Gastroesophageal sphincter (tissue), 4 donors: ENCODE data around the gene RDH12. TPM values are rescaled to one million over a fixed set of nuclear protein-coding genes. Genes with fewer than 3 reads are reported as not detected.
A peak's percentile ranks its signal among the peaks of the same experiment; 100 is the strongest.

Source experiments
- ATAC-seq: fragments of 150-250 bp; one replicate; pipeline ENCODE4 v1.9.1; 2016; ENCODE audit warnings: mild to moderate bottlenecking, moderate library complexity
- H3K27ac ChIP-seq, 4 donors: fragments of 200-600 bp; sonication (generic) in 3 of 4; 1 replicate in 3 of 4; 2 replicates in 1 of 4; pipeline ENCODE4 v1.5.1; 2016 to 2019
- H3K27me3 ChIP-seq: fragments of 200-600 bp; sonication (generic); one replicate; pipeline ENCODE4 v1.5.1; 2019
- H3K36me3 ChIP-seq, 2 donors: fragments of 200-600 bp; sonication (generic); one replicate each; pipeline ENCODE4 v1.5.1; 2019; ENCODE audit warnings: control low read depth in 1 of 2
- H3K4me1 ChIP-seq, 3 donors: fragments of 200-600 bp; sonication (generic); 1 replicate in 2 of 3; 2 replicates in 1 of 3; pipeline ENCODE4 v1.5.1; 2016 to 2019; ENCODE audit warnings: control low read depth in 2 of 3
- H3K4me3 ChIP-seq, 2 donors: fragments of 200-600 bp; sonication (generic); one replicate each; pipeline ENCODE4 v1.5.1; 2019; ENCODE audit warnings: mild to moderate bottlenecking in 1 of 2, moderate library complexity in 1 of 2
- H3K9me3 ChIP-seq, 3 donors: fragments of 200-600 bp; sonication (generic); one replicate each; pipeline ENCODE4 v1.5.1; 2017 to 2019; ENCODE audit warnings: control low read depth in 2 of 3
- EP300 ChIP-seq: sonication (generic); formaldehyde crosslinking; IDR thresholded peaks from one replicate; pipeline ENCODE4 v1.6.1; 2017; ENCODE audit warnings: antibody characterized with exemption, mild to moderate bottlenecking
- POLR2A ChIP-seq, 2 donors: fragments of 450-650 bp; IDR thresholded peaks; one replicate each; pipeline ENCODE4 v1.6.1; 2017; ENCODE audit warnings: antibody characterized with exemption in 2 of 2, mild to moderate bottlenecking in 2 of 2, moderate library complexity in 1 of 2
- POLR2AphosphoS5 ChIP-seq: sonication (generic); formaldehyde crosslinking; IDR thresholded peaks from one replicate; pipeline ENCODE4 v1.6.1; 2017; ENCODE audit warnings: antibody characterized with exemption
- WGBS, 2 donors: methylation state at CpG; one replicate each; pipeline ENCODE4 v1.1.5; 2018; ENCODE audit warnings: low coverage in 1 of 2; 5-methylcytosine and 5-hydroxymethylcytosine counted together
- total RNA-seq, 4 donors: library from RNA; depleted of rRNA; stranded (reverse); fragments of >200 nt; gene quantifications; one replicate each; pipeline ENCODE4 v1.1.0, GENCODE V29; 2016
- TF ChIP-seq, protein P1 (sequence below), 4 experiments: fragments of 200-600 bp in 2 of 4; fragments of 450-650 bp in 2 of 4; sonication (generic) in 1 of 4; IDR thresholded peaks; one replicate each; pipeline ENCODE4 v1.5.1; 2017 to 2019; ENCODE audit warnings: antibody characterized with exemption in 4 of 4, mild to moderate bottlenecking in 2 of 4, moderate library complexity in 2 of 4

RDH12 gene
- total RNA-seq, 4 donors from 2014 or later: 0.20 TPM; not detected in 3

DNA sequence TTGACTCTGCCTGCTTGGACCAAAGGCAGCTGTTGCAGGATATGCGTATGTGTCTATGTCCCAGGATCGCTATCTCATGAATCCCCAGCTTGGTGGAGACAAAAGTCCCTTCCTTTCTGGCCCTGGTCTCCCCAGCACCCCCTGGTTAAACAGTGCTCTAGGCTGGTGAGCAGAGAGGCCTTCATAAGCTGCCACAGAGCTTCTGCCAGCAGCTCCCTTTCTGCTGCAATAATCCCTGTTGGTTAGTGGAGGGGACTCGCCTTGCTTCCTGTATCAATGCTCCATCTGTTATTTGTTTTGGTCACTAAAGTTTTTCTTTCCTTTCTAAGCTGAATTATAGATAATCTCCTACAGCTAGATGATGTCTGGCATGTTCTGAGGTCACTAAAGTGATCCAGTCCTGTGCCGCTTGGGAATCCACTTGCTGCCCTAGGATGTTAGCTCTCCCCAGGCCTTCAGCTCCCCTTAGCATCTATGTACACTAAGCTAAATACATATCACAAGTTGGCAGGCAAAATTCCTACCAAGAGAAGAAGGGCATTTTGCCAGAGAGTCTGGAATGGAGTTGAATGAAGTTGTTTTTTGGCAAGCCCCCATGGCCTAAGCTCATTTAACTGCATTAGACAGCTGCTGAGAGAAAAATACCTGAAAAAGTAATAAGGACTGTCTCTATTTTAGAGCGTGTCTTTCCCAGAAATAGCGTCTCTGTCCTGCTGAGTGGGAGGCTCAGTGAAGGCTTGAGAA is 47.8 kb downstream of the RDH12 start:
- TF ChIP-seq POLR2AphosphoS5 (no peak), POLR2A (IDR thresholded peaks at IDR 0.05) (no peak)
- Histone ChIP-seq H3K27me3 (no peaks in the 10 kb centered on the region), H3K4me1 (peaks cover 0 to 12% (median 0%) of the 10 kb centered on the region in 3 donors), H3K9me3 (no peaks in the 10 kb centered on the region), H3K36me3 (peaks cover 0 to 87% of the 10 kb centered on the region in 2 donors), H3K4me3 (no peak overlapping the region), H3K27ac (peak overlapping the region in 2 of 4 donors; percentile 2 to 41)
- 62 to 77% methylated on average over 4 to 6 of the region's 6 CpGs for WGBS, 2 donors
- ATAC-seq: no peak

- 53 to 57% methylated on average over 1 of the region's 1 CpG for WGBS, 2 donors
- Histone ChIP-seq H3K4me3 (no peak overlapping the region), H3K27me3 (no peaks in the 10 kb centered on the region), H3K9me3 (no peaks in the 10 kb centered on the region), H3K4me1 (no peaks in the 10 kb centered on the region), H3K27ac (no peak overlapping the region), H3K36me3 (peaks cover 0 to 90% of the 10 kb centered on the region in 2 donors)
- TF ChIP-seq EP300: no peak
- TF ChIP-seq, protein P1, sequence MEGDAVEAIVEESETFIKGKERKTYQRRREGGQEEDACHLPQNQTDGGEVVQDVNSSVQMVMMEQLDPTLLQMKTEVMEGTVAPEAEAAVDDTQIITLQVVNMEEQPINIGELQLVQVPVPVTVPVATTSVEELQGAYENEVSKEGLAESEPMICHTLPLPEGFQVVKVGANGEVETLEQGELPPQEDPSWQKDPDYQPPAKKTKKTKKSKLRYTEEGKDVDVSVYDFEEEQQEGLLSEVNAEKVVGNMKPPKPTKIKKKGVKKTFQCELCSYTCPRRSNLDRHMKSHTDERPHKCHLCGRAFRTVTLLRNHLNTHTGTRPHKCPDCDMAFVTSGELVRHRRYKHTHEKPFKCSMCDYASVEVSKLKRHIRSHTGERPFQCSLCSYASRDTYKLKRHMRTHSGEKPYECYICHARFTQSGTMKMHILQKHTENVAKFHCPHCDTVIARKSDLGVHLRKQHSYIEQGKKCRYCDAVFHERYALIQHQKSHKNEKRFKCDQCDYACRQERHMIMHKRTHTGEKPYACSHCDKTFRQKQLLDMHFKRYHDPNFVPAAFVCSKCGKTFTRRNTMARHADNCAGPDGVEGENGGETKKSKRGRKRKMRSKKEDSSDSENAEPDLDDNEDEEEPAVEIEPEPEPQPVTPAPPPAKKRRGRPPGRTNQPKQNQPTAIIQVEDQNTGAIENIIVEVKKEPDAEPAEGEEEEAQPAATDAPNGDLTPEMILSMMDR (IDR thresholded peaks at IDR 0.05): no peak
- no peak for TF ChIP-seq POLR2AphosphoS5
- no peak for TF ChIP-seq POLR2A (IDR thresholded peaks at IDR 0.05)
- no peak for ATAC-seq
Observed at GRCh38 chr14:67756496-67756895, 54.8 kb downstream of the RDH12 start.

DNA sequence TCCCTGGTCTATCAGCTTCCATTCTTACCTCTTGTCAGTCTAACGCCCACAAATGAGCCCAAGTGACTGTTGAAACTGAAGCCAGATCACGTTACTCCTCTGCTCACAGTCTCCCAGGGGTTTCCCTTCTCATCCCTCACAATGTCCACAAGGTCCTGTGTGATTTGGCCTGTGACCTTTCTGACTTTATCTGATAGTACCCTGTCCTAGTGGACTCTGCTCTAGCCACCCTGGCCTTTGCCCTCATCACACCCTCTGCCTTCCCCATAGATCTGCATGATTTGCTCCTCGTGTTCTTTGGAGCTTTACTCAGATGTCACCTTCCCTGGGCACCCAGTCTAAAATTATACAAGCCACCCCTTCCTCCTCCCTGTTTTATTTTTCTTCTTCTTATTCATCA is 55.5 kb downstream of the RDH12 start:
- Histone ChIP-seq H3K4me3 (no peak overlapping the region), H3K4me1 (no peaks in the 10 kb centered on the region), H3K27me3 (no peaks in the 10 kb centered on the region), H3K27ac (no peak overlapping the region), H3K9me3 (no peaks in the 10 kb centered on the region), H3K36me3 (peaks cover 0 to 90% of the 10 kb centered on the region in 2 donors)
- no peak for TF ChIP-seq POLR2AphosphoS5
- TF ChIP-seq EP300: no peak
- no peak for TF ChIP-seq POLR2A (IDR thresholded peaks at IDR 0.05)
- TF ChIP-seq, protein P1 (IDR thresholded peaks at IDR 0.05): no peak
- ATAC-seq: no peak
- 90% methylated on average over 3 of the region's 3 CpGs for WGBS, 2 donors

GRCh38 chr14:67759916-67760315 is 58.2 kb downstream of the RDH12 start:
- TF ChIP-seq POLR2AphosphoS5 (no peak), POLR2A (IDR thresholded peaks at IDR 0.05) (no peak)
- ATAC-seq: no peak
- no peaks in the 10 kb centered on the region for H3K9me3 ChIP-seq
- no peak overlapping the region for H3K4me3 ChIP-seq
- 89 to 96% methylated on average over 2 of the region's 2 CpGs for WGBS, 2 donors
- H3K27ac ChIP-seq: no peak overlapping the region
- no peaks in the 10 kb centered on the region for H3K4me1 ChIP-seq
- H3K27me3 ChIP-seq: no peaks in the 10 kb centered on the region
- H3K36me3 ChIP-seq: peaks cover 0 to 90% of the 10 kb centered on the region in 2 donors

DNA sequence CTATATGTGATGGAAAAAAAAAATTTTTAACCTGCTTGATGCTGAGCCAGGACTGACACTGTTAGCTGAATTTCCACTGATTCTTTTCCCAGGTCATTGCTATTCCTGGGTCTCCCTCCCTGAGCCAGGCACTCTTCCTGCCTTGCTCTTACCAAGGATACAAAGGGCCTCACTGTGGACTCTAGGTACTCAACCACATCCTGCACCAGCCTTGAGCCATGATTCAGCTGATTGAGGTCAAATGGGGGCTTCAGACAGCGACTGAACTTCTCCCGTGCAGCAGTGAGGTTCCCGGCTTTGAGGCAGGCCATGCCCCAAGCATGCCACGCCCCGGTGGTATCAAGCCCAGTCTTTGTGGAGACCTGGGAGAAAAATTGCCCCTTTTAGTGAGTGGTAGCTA is 60.4 kb downstream of the RDH12 start:
- Histone ChIP-seq H3K9me3 (no peaks in the 10 kb centered on the region), H3K36me3 (peaks cover 0 to 94% of the 10 kb centered on the region in 2 donors), H3K27ac (no peak overlapping the region), H3K27me3 (no peaks in the 10 kb centered on the region), H3K4me3 (no peak overlapping the region), H3K4me1 (no peaks in the 10 kb centered on the region)
- ATAC-seq: no peak
- TF ChIP-seq, protein P1 (IDR thresholded peaks at IDR 0.05): no peak
- TF ChIP-seq EP300: no peak
- no peak for TF ChIP-seq POLR2A (IDR thresholded peaks at IDR 0.05)
- TF ChIP-seq POLR2AphosphoS5: no peak
- 80% methylated on average over 4 to 5 of the region's 5 CpGs for WGBS, 2 donors
